Neuron (in vitro differentiated cells): ENCODE measurements around the gene TEX14.

Experiments used
- H2AFZ ChIP-seq: one replicate; pipeline ENCODE4 v1.6.1; 2013; ENCODE audit warnings: low read depth, mild to moderate bottlenecking, inconsistent platforms, low read length, moderate library complexity
- H3K27me3 ChIP-seq: one replicate; pipeline ENCODE4 v1.6.1; 2013; ENCODE audit warnings: low read length; ENCODE audit not compliant: insufficient read depth
- H3K36me3 ChIP-seq: one replicate; pipeline ENCODE4 v1.6.1; 2013; ENCODE audit warnings: low read length; ENCODE audit not compliant: insufficient read depth
- H3K4me1 ChIP-seq: one replicate; pipeline ENCODE4 v1.6.1; 2013; ENCODE audit warnings: low read length; ENCODE audit not compliant: insufficient read depth
- H3K4me3 ChIP-seq: 2 replicates; pipeline ENCODE4 v1.5.1; 2013; ENCODE audit warnings: mild to moderate bottlenecking, low read length, moderate library complexity
- H3K9me3 ChIP-seq: one replicate; pipeline ENCODE4 v1.6.1; 2013; ENCODE audit warnings: low read length

The TEX14 gene

DNA sequence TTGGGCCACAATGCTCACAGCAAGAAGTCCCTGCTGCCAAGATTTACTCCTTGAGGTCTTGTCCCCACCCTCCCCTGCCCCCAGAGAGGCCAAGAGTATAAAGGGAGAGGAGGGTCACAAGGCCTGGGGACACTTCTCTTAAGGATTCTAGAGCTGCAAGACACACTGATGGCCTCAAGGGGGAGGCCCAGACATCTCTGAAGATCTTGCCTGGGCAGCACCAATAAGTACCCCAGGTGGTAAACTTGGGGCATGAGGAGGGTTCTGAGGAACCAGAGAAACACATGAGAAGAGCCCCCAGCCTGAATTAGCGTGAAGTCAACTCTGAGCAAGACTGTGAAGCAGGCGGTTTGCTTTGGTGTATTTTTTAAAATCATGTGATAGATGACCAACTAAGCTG lies 150.6 kb downstream of the TEX14 start:
- no peaks in the 10 kb centered on the region for H3K4me1 ChIP-seq
- H3K4me3 ChIP-seq: no peak overlapping the region
- no peaks in the 10 kb centered on the region for H3K36me3 ChIP-seq
- no peaks in the 10 kb centered on the region for H3K9me3 ChIP-seq
- no peak overlapping the region for H2AFZ ChIP-seq
- peaks cover 10% of the 10 kb centered on the region for H3K27me3 ChIP-seq

GRCh38 chr17:58539698-58540097 lies 152.1 kb downstream of the TEX14 start:
- Histone ChIP-seq H2AFZ (no peak overlapping the region), H3K4me3 (no peak overlapping the region), H3K27me3 (peaks cover 17% of the 10 kb centered on the region), H3K9me3 (no peaks in the 10 kb centered on the region), H3K4me1 (no peaks in the 10 kb centered on the region), H3K36me3 (no peaks in the 10 kb centered on the region)

DNA sequence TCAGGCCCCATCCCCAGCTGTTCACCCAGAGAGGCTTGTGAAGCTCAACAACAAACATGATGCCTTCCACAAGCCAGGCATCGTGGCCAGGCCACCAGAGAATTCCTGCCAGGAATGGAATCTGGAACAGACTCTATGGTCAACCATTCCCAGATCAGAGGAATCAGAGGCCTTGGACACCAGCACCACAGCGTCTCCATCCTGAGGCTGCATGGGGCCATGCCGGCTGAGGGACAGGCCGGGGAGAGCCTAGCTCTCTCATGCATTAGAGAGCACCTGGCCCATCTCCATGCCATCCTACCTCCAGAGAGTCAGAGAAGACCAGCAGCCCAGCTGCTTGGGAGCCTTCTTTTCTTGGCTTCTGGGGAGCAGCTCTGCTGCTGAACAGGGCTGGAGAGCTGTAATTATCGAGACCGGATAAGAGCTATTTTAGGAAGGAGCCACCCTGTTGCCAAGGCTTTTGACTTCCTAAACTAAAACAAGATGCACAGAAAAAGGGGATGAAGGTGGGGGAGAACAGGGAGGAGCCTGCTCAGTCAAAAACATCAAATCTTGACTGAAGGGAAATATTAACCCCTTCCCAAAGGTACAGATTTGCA lies 152.9 kb downstream of the TEX14 start:
- Histone ChIP-seq H3K27me3 (peaks cover 24% of the 10 kb centered on the region), H3K4me1 (no peaks in the 10 kb centered on the region), H3K4me3 (no peak overlapping the region), H2AFZ (no peak overlapping the region), H3K36me3 (no peaks in the 10 kb centered on the region), H3K9me3 (no peaks in the 10 kb centered on the region)

DNA sequence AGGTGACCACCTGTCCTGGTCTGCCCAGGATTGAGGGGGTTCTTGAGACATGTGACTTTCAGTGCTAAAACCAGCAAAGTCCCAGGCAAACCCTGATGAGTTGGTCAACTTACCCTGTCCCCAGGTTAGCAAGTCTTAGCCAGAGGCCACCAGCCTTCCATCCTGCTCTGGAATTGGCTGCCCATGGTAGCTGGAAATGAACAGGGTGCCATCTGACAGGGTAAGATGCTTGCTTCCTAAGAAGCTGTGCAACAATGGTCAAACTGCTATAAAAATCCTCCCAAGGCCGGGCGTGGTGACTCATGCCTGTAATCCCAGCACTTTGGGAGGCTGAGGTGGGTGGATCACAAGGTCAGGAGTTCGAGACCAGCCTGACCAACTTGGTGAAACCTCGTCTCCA lies 154.6 kb downstream of the TEX14 start:
- Histone ChIP-seq H2AFZ (no peak overlapping the region), H3K4me3 (no peak overlapping the region), H3K4me1 (peaks cover 10% of the 10 kb centered on the region), H3K9me3 (no peaks in the 10 kb centered on the region), H3K36me3 (no peaks in the 10 kb centered on the region), H3K27me3 (peaks cover 40% of the 10 kb centered on the region)

GRCh38 chr17:58536542-58536941 lies 155.3 kb downstream of the TEX14 start:
- Histone ChIP-seq H2AFZ (no peak overlapping the region), H3K27me3 (peaks cover 44% of the 10 kb centered on the region), H3K36me3 (no peaks in the 10 kb centered on the region), H3K4me3 (no peak overlapping the region), H3K9me3 (no peaks in the 10 kb centered on the region), H3K4me1 (peaks cover 15% of the 10 kb centered on the region)

DNA sequence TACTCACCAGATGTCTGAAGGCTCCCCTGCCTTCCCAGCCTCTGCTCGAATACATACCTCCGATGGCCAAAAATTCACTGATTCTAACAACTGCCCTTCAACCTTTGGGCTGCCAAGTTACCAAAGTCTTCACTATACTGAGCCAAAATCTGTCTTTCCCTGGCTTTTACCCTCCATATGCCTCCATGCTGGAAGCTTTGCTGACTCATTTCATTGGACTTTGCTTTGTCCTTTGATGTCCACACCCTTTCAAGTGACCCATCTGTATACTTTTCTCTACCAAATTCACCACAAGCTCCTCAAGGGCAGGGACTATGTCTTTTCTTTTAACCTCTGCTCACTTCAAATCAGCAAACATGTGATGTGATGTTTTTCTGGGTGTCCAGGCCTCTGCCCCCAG lies 156.4 kb downstream of the TEX14 start:
- no peak overlapping the region for H2AFZ ChIP-seq
- H3K36me3 ChIP-seq: no peaks in the 10 kb centered on the region
- no peak overlapping the region for H3K4me3 ChIP-seq
- peaks cover 55% of the 10 kb centered on the region for H3K27me3 ChIP-seq
- peaks cover 21% of the 10 kb centered on the region for H3K4me1 ChIP-seq
- no peaks in the 10 kb centered on the region for H3K9me3 ChIP-seq

GRCh38 chr17:58534901-58535421 lies 156.9 kb downstream of the TEX14 start:
- H3K36me3 ChIP-seq: no peaks in the 10 kb centered on the region
- H3K4me3 ChIP-seq: no peak overlapping the region
- H3K27me3 ChIP-seq: peaks cover 56% of the 10 kb centered on the region
- no peaks in the 10 kb centered on the region for H3K9me3 ChIP-seq
- H2AFZ ChIP-seq: no peak overlapping the region
- H3K4me1 ChIP-seq: peaks cover 21% of the 10 kb centered on the region

GRCh38 chr17:58534331-58534730 lies 157.5 kb downstream of the TEX14 start:
- H3K9me3 ChIP-seq: no peaks in the 10 kb centered on the region
- H2AFZ ChIP-seq: no peak overlapping the region
- peaks cover 21% of the 10 kb centered on the region for H3K4me1 ChIP-seq
- no peaks in the 10 kb centered on the region for H3K36me3 ChIP-seq
- peaks cover 61% of the 10 kb centered on the region for H3K27me3 ChIP-seq
- no peak overlapping the region for H3K4me3 ChIP-seq

- Histone ChIP-seq H3K4me3 (no peak overlapping the region), H2AFZ (no peak overlapping the region), H3K4me1 (peaks cover 21% of the 10 kb centered on the region), H3K36me3 (no peaks in the 10 kb centered on the region), H3K27me3 (peaks cover 63% of the 10 kb centered on the region), H3K9me3 (no peaks in the 10 kb centered on the region)
Measured at GRCh38 chr17:58533616-58534188, 158.1 kb downstream of the TEX14 start.

- Histone ChIP-seq H3K9me3 (no peaks in the 10 kb centered on the region), H3K4me1 (peaks cover 21% of the 10 kb centered on the region), H3K4me3 (peak overlapping the region; percentile 46), H3K36me3 (no peaks in the 10 kb centered on the region), H3K27me3 (peaks cover 63% of the 10 kb centered on the region), H2AFZ (peak overlapping the region; percentile 92)
Measured at GRCh38 chr17:58532555-58532951, 159.3 kb downstream of the TEX14 start.

DNA sequence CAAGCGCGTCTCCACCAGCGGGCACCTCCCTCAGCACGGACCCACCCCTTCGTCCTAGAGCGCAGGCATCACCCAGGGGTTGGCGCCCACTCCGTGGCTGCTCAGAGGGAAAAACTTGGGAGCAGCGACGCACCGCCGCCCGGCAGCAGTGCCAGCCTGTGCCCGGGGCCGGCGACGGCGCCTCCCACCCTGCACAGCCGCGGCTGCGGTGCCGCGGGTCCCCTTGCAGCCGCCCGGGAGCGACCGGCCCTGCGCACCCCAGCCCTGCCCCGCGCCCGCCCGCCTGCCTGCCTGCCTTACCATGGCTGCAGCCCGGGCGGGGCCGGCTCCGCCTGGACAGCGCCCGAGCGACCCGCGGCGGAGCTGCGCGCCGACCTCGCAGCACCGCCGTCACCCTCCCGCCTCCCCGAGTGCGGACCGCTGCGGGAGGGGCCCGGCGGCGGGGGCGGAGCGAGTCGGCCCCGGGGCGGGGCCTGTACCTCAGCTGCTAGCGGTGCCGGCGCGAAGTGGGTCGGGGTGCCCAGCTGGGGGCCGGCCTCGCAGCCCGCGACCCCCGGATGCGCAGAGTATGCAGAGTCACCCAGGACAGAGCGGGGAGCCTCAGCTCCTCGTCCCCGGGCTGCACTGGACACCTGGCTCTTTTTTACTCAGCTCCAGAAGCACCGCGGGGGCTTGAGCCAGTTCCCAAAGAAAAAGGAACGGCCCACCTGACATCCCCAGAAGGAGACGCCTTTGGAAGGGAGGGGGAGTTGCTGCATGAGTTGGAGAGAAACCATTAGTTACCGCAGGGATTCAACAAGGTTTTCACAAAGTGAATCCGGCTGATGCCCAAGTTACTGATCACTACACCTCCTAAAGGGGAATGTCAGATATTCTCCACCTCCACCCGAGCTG lies 159.9 kb downstream of the TEX14 start:
- H2AFZ ChIP-seq: peak overlapping the region; percentile 92
- peak overlapping the region; percentile 46 for H3K4me3 ChIP-seq
- peaks cover 21% of the 10 kb centered on the region for H3K4me1 ChIP-seq
- H3K36me3 ChIP-seq: no peaks in the 10 kb centered on the region
- no peaks in the 10 kb centered on the region for H3K9me3 ChIP-seq
- H3K27me3 ChIP-seq: peaks cover 66% of the 10 kb centered on the region

- Histone ChIP-seq H3K27me3 (peaks cover 64% of the 10 kb centered on the region), H3K9me3 (no peaks in the 10 kb centered on the region), H3K4me3 (peak overlapping the region; percentile 46), H3K36me3 (no peaks in the 10 kb centered on the region), H2AFZ (peak overlapping the region; percentile 92), H3K4me1 (peaks cover 21% of the 10 kb centered on the region)
Measured at GRCh38 chr17:58531122-58531521, 160.7 kb downstream of the TEX14 start.

DNA sequence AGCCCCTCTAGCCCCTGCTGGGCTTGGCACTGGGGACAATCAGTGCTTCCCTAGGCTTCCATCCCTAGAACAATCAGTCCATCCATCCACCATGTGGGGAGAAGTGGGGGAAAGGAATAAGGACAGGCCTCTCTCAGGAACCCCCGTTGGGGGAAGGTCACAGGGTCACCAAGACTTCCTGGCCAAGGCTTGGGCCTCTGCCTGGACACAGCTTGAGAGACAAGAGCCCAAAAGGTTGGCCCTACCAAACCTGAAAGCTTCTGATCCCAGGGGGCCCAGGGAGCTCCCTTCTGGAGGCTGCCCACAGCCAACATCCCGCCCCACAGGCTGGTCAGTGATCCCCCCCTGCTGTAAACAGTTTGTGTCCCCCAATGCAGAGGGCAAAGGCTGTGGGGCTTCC lies 161.2 kb downstream of the TEX14 start:
- H3K4me1 ChIP-seq: peaks cover 21% of the 10 kb centered on the region
- H3K36me3 ChIP-seq: no peaks in the 10 kb centered on the region
- H3K4me3 ChIP-seq: no peak overlapping the region
- H2AFZ ChIP-seq: no peak overlapping the region
- peaks cover 64% of the 10 kb centered on the region for H3K27me3 ChIP-seq
- H3K9me3 ChIP-seq: no peaks in the 10 kb centered on the region
